H9 (cell line): ENCODE measurements around the gene TAAR8. TPM values are rescaled to one million over a fixed set of nuclear protein-coding genes. Genes with fewer than 3 reads are reported as not detected.
"Not testable (repeated sequence)": the region's sequence is repeated elsewhere in the genome, so short reads cannot be mapped to it uniquely, and the experiment has no call there.

Source experiments
- DNase-seq: peaks from one replicate; pipeline ENCODE4 v3.0.0-alpha.2; 2017
- H2AFZ ChIP-seq: one replicate; pipeline ENCODE4 v1.6.1; 2013; ENCODE audit warnings: mild to moderate bottlenecking, low read length, control low read depth, moderate library complexity
- H2AK5ac ChIP-seq: 2 replicates; pipeline ENCODE4 v1.6.1; 2013; ENCODE audit warnings: low read length, control low read depth, mixed read lengths; ENCODE audit not compliant: insufficient read length
- H2BK120ac ChIP-seq: one replicate; pipeline ENCODE4 v1.6.1; 2013; ENCODE audit warnings: low read depth, mild to moderate bottlenecking, low read length, control low read depth, inconsistent platforms; ENCODE audit not compliant: poor library complexity, severe bottlenecking
- H2BK12ac ChIP-seq: 2 replicates; pipeline ENCODE4 v1.6.1; 2013; ENCODE audit warnings: low read length, control low read depth, mixed read lengths, low read depth; ENCODE audit not compliant: insufficient read length
- H2BK15ac ChIP-seq: 2 replicates; pipeline ENCODE4 v1.6.1; 2013; ENCODE audit warnings: low read depth, low read length, control low read depth
- H2BK20ac ChIP-seq: one replicate; pipeline ENCODE4 v1.6.1; 2013; ENCODE audit warnings: low read depth, mild to moderate bottlenecking, low read length, control low read depth, inconsistent platforms; ENCODE audit not compliant: poor library complexity, severe bottlenecking
- H2BK5ac ChIP-seq: 2 replicates; pipeline ENCODE4 v1.6.1; 2013; ENCODE audit warnings: low read length, control low read depth, mixed read lengths; ENCODE audit not compliant: insufficient read length
- H3K14ac ChIP-seq: 2 replicates; pipeline ENCODE4 v1.6.1; 2013; ENCODE audit warnings: low read length, control low read depth; ENCODE audit not compliant: insufficient read depth
- H3K18ac ChIP-seq: 2 replicates; pipeline ENCODE4 v1.6.1; 2013; ENCODE audit warnings: low read depth, mild to moderate bottlenecking, mixed read lengths, low read length, control low read depth; ENCODE audit not compliant: insufficient read length
- H3K23ac ChIP-seq: 2 replicates; pipeline ENCODE4 v1.6.1; 2013; ENCODE audit warnings: low read length, control low read depth, mixed read lengths, low read depth; ENCODE audit not compliant: insufficient read length
- H3K23me2 ChIP-seq: 2 replicates; pipeline ENCODE4 v1.6.1; 2013; ENCODE audit warnings: low read depth, mild to moderate bottlenecking, mixed read lengths, low read length, control low read depth; ENCODE audit not compliant: insufficient read length, poor library complexity, severe bottlenecking
- H3K27ac ChIP-seq: 2 replicates; pipeline ENCODE4 v1.5.1; 2013; ENCODE audit warnings: low read length, control low read depth, mixed read lengths, low read depth; ENCODE audit not compliant: insufficient read length
- H3K27me3 ChIP-seq: 2 replicates; pipeline ENCODE4 v1.6.1; 2013; ENCODE audit warnings: low read length, control low read depth, inconsistent platforms; ENCODE audit not compliant: insufficient read depth
- H3K4ac ChIP-seq: 2 replicates; pipeline ENCODE4 v1.6.1; 2013; ENCODE audit warnings: low read depth, mild to moderate bottlenecking, control low read depth, inconsistent platforms, low read length, moderate library complexity
- H3K4me1 ChIP-seq: 2 replicates; pipeline ENCODE4 v1.6.1; 2013; ENCODE audit warnings: low read length, control low read depth, inconsistent platforms; ENCODE audit not compliant: insufficient read depth
- H3K4me2 ChIP-seq: 2 replicates; pipeline ENCODE4 v1.6.1; 2013; ENCODE audit warnings: low read length, control low read depth, mixed read lengths; ENCODE audit not compliant: insufficient read length, insufficient read depth
- H3K56ac ChIP-seq: 2 replicates; pipeline ENCODE4 v1.6.1; 2013; ENCODE audit warnings: low read depth, mild to moderate bottlenecking, mixed read lengths, low read length, control low read depth; ENCODE audit not compliant: insufficient read length
- H3K79me1 ChIP-seq: 2 replicates; pipeline ENCODE4 v1.6.1; 2013; ENCODE audit warnings: low read depth, mild to moderate bottlenecking, moderate library complexity, low read length, control low read depth, inconsistent platforms; ENCODE audit not compliant: insufficient read depth, poor library complexity, severe bottlenecking
- H3K79me2 ChIP-seq: 2 replicates; pipeline ENCODE4 v1.6.1; 2013; ENCODE audit warnings: low read length, control low read depth, inconsistent platforms; ENCODE audit not compliant: insufficient read depth
- H3K9ac ChIP-seq: 2 replicates; pipeline ENCODE4 v1.6.1; 2013; ENCODE audit warnings: low read length, control low read depth, mixed read lengths; ENCODE audit not compliant: insufficient read length; ENCODE audit errors: extremely low read depth
- H3K9me3 ChIP-seq: one replicate; pipeline ENCODE4 v1.6.1; 2013; ENCODE audit warnings: low read depth, low read length, inconsistent platforms; ENCODE audit not compliant: control insufficient read depth
- H3T11ph ChIP-seq: one replicate; pipeline ENCODE4 v1.6.1; 2013; ENCODE audit warnings: mild to moderate bottlenecking, low read length, control low read depth, inconsistent platforms
- H4K20me1 ChIP-seq: one replicate; pipeline ENCODE4 v1.6.1; 2013; ENCODE audit not compliant: control insufficient read depth, insufficient read length, insufficient read depth
- H4K5ac ChIP-seq: 2 replicates; pipeline ENCODE4 v1.6.1; 2013; ENCODE audit warnings: low read depth, mild to moderate bottlenecking, mixed read lengths, low read length, control low read depth; ENCODE audit not compliant: insufficient read length
- H4K8ac ChIP-seq: replicated peaks from 2 replicates; pipeline ENCODE4 v1.6.1; 2013; ENCODE audit warnings: low read length, control low read depth, mixed read lengths, low read depth; ENCODE audit not compliant: insufficient read length
- H4K91ac ChIP-seq: 2 replicates; pipeline ENCODE4 v1.6.1; 2013; ENCODE audit warnings: low read depth, mild to moderate bottlenecking, moderate library complexity, mixed read lengths, low read length, control low read depth; ENCODE audit not compliant: insufficient read length
- H3K27ac Mint-ChIP-seq, 3 experiments: 2 replicates in 2 of 3; 3 replicates in 1 of 3; pipeline ENCODE4 v1.8.0; 2020 to 2021; ENCODE audit warnings: mixed read lengths in 3 of 3, mild to moderate bottlenecking in 1 of 3, moderate library complexity in 1 of 3
- H3K27me3 Mint-ChIP-seq: 2 replicates; pipeline ENCODE4 v1.8.0; 2021; ENCODE audit warnings: low read depth, mild to moderate bottlenecking, moderate library complexity, mixed read lengths
- H3K36me3 Mint-ChIP-seq, 3 experiments: 2 replicates in 2 of 3; 3 replicates in 1 of 3; pipeline ENCODE4 v1.8.0; 2020 to 2021; ENCODE audit warnings: low read depth in 3 of 3, mixed read lengths in 3 of 3; ENCODE audit not compliant: insufficient read depth in 1 of 3
- H3K4me1 Mint-ChIP-seq, 2 experiments: 2 replicates each; pipeline ENCODE4 v1.8.0; 2020; ENCODE audit warnings: mixed read lengths in 2 of 2
- H3K4me3 Mint-ChIP-seq, 2 experiments: 2 replicates in 1 of 2; 3 replicates in 1 of 2; pipeline ENCODE4 v1.8.0; 2020 to 2021; ENCODE audit warnings: mild to moderate bottlenecking in 2 of 2, mixed read lengths in 2 of 2, moderate library complexity in 1 of 2
- H3K9me3 Mint-ChIP-seq, 2 experiments: 2 replicates in 1 of 2; 3 replicates in 1 of 2; pipeline ENCODE4 v1.8.0; 2020; ENCODE audit warnings: mild to moderate bottlenecking in 2 of 2, mixed read lengths in 2 of 2, moderate library complexity in 1 of 2
- WGBS: extraction: QIAGEN DNeasy Blood & Tissue Kit; methylation state at CpG from one replicate; pipeline ENCODE4 v1.1.7; 2013; ENCODE audit warnings: missing lambda C conversion rate, low lambda C conversion rate, mixed read lengths; ENCODE audit not compliant: insufficient read length; ENCODE audit errors: extremely low coverage; 5-methylcytosine and 5-hydroxymethylcytosine counted together
- total RNA-seq: library from RNA; stranded (reverse); gene quantifications from 2 replicates; pipeline ENCODE4 v1.2.1, GENCODE V29; 2021
- TF ChIP-seq, protein P1 (sequence below): fragments of 200-600 bp; sonication (generic); conservative IDR thresholded peaks from 3 replicates; pipeline ENCODE4 v1.8.0; 2021; ENCODE audit warnings: antibody characterized with exemption, mild to moderate bottlenecking

Gene TAAR8
- total RNA-seq, 1 experiment from 2014 or later, result not detected

DNA sequence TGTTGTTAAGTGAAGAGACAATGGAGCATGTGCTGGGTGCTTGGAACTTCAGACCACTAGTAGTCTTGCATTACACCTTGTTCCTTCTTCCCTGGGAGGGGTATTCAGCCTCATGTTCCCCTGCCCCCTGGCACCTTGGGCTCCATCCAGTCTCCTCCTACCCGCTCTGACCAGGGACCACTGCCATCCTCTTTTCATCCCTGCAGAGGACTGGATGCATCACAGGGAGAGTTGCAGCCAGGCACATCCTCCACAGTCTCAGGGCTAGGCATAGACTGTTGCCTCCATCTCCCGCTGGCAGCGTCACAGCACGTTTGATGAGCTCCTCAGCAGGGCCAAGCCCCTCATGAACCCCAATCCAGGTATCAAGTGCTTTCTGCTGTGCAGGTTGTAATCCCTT lies 1.3 kb upstream of the TAAR8 start:
- Mint-ChIP-seq H3K4me3 (no peak overlapping the region), H3K27ac (no peak overlapping the region), H3K4me1 (peaks cover 21 to 25% of the 10 kb centered on the region in 2 experiments), H3K27me3 (no peaks in the 10 kb centered on the region), H3K9me3 (no peaks in the 10 kb centered on the region), H3K36me3 (no peaks in the 10 kb centered on the region)
- no peak overlapping the region for H4K91ac ChIP-seq
- no peaks in the 10 kb centered on the region for H3K23me2 ChIP-seq
- H3K4ac ChIP-seq, result no peak overlapping the region
- no peak overlapping the region for H3K56ac ChIP-seq
- H3T11ph ChIP-seq, result no peak overlapping the region
- no peaks in the 10 kb centered on the region for H4K20me1 ChIP-seq
- H2BK12ac ChIP-seq, result no peak overlapping the region
- no peak overlapping the region for H2BK120ac ChIP-seq
- H3K27me3 ChIP-seq, result no peaks in the 10 kb centered on the region
- no peak overlapping the region for H4K8ac ChIP-seq
- no peaks in the 10 kb centered on the region for H3K79me2 ChIP-seq
- no CpG with 5 or more reads among the region's 4 CpGs for WGBS
- no peak overlapping the region for H3K27ac ChIP-seq
- no peak overlapping the region for H2BK20ac ChIP-seq
- no peak overlapping the region for H2BK15ac ChIP-seq
- H3K14ac ChIP-seq, result no peak overlapping the region
- no peak overlapping the region for H3K4me2 ChIP-seq
- H3K79me1 ChIP-seq, result no peaks in the 10 kb centered on the region
- peaks cover 9% of the 10 kb centered on the region; the same call in 1 of the 2 replicates for H3K4me1 ChIP-seq
- H3K23ac ChIP-seq, result no peak overlapping the region
- no peak for DNase-seq
- no peak overlapping the region for H4K5ac ChIP-seq
- H2AK5ac ChIP-seq, result no peak overlapping the region
- no peak overlapping the region for H2BK5ac ChIP-seq
- no peaks in the 10 kb centered on the region for H3K9me3 ChIP-seq
- H2AFZ ChIP-seq, result no peak overlapping the region
- no peak overlapping the region for H3K18ac ChIP-seq
- no peak overlapping the region for H3K9ac ChIP-seq
- TF ChIP-seq, protein P1, sequence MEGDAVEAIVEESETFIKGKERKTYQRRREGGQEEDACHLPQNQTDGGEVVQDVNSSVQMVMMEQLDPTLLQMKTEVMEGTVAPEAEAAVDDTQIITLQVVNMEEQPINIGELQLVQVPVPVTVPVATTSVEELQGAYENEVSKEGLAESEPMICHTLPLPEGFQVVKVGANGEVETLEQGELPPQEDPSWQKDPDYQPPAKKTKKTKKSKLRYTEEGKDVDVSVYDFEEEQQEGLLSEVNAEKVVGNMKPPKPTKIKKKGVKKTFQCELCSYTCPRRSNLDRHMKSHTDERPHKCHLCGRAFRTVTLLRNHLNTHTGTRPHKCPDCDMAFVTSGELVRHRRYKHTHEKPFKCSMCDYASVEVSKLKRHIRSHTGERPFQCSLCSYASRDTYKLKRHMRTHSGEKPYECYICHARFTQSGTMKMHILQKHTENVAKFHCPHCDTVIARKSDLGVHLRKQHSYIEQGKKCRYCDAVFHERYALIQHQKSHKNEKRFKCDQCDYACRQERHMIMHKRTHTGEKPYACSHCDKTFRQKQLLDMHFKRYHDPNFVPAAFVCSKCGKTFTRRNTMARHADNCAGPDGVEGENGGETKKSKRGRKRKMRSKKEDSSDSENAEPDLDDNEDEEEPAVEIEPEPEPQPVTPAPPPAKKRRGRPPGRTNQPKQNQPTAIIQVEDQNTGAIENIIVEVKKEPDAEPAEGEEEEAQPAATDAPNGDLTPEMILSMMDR, result no peak

DNA sequence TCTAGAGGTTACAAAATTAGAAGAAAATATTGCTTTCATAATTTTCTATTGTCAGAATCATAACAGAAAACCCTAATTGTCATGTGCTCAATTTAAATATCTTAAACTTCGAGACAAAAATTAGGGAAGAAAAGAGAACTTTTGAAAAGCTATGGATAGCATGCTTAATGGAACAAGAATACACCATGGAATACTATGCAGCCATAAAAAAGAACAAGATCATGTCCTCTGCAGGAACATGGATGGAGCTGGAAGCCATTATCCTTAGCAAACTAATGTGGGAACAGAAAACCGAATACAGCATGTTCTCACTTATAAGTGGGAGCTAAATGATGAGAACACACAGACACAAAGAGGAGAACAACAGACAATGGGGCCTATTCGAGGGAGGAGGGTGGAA lies 7.6 kb downstream of the TAAR8 start:
- H3K9ac ChIP-seq, result not testable (repeated sequence)

More for the DNA sequence above, 7.6 kb downstream of the TAAR8 start:
- H2BK120ac ChIP-seq, H4K91ac ChIP-seq, H4K5ac ChIP-seq, H3K27ac Mint-ChIP-seq, H3K9me3 ChIP-seq, H2BK5ac ChIP-seq, H2AFZ ChIP-seq, DNase-seq, H2BK15ac ChIP-seq, H3K4me1 Mint-ChIP-seq, H3K4me2 ChIP-seq, H3K23me2 ChIP-seq, H2AK5ac ChIP-seq, H3K9me3 Mint-ChIP-seq, H3K23ac ChIP-seq, H3K79me2 ChIP-seq, H3T11ph ChIP-seq, H3K79me1 ChIP-seq, H4K8ac ChIP-seq, H3K4ac ChIP-seq, H3K4me3 Mint-ChIP-seq, H4K20me1 ChIP-seq, H3K4me1 ChIP-seq, H3K27me3 ChIP-seq, H3K14ac ChIP-seq, H3K27me3 Mint-ChIP-seq, H3K56ac ChIP-seq, H2BK20ac ChIP-seq, H3K18ac ChIP-seq, H3K27ac ChIP-seq, H3K36me3 Mint-ChIP-seq, H2BK12ac ChIP-seq: not testable (repeated sequence)
- WGBS, result no CpG with 5 or more reads among the region's 3 CpGs
